ENCODE results near the gene PAFAH2.
"Not testable (repeated sequence)": the region's sequence is repeated elsewhere in the genome, so short reads cannot be mapped to it uniquely, and the experiment has no call there.

PAFAH2 gene

GRCh38 chr1:25933479-25934365, 64.1 kb downstream of the PAFAH2 start:
- no peak for DNase-seq (ENCODE audit: low spot score)

GRCh38 chr1:25932811-25933400, 65.0 kb downstream of the PAFAH2 start:
- not testable (repeated sequence) for DNase-seq (ENCODE audit: low spot score)

GRCh38 chr1:25932321-25932720, 65.5 kb downstream of the PAFAH2 start:
- DNase-seq (ENCODE audit: low spot score) = no peak

- DNase-seq (ENCODE audit: low spot score) = no peak
Observed at GRCh38 chr1:25929016-25929415, 68.8 kb downstream of the PAFAH2 start.

GRCh38 chr1:25927521-25928265, 70.2 kb downstream of the PAFAH2 start:
- DNase-seq (ENCODE audit: low spot score) = peak; percentile 88

GRCh38 chr1:25926731-25927496, 70.9 kb downstream of the PAFAH2 start:
- DNase-seq (ENCODE audit: low spot score) = peak; percentile 70

- no peak for DNase-seq (ENCODE audit: low spot score)
Observed at GRCh38 chr1:25924454-25924853, 73.4 kb downstream of the PAFAH2 start.

GRCh38 chr1:25922971-25923552, 74.8 kb downstream of the PAFAH2 start:
- no peak for DNase-seq (ENCODE audit: low spot score)

GRCh38 chr1:25922056-25922970, 75.5 kb downstream of the PAFAH2 start:
- DNase-seq (ENCODE audit: low spot score) = peak; percentile 25

GRCh38 chr1:25918615-25919014, 79.2 kb downstream of the PAFAH2 start:
- no peak for DNase-seq (ENCODE audit: low spot score)

GRCh38 chr1:25917996-25918395, 79.9 kb downstream of the PAFAH2 start:
- no peak for DNase-seq (ENCODE audit: low spot score)

GRCh38 chr1:25916460-25916859, 81.4 kb downstream of the PAFAH2 start:
- DNase-seq (ENCODE audit: low spot score) = no peak

GRCh38 chr1:25914074-25914995, 83.5 kb downstream of the PAFAH2 start:
- DNase-seq (ENCODE audit: low spot score) = no peak

- no peak for DNase-seq (ENCODE audit: low spot score)
Observed at GRCh38 chr1:25913206-25913605, 84.7 kb downstream of the PAFAH2 start.

- DNase-seq (ENCODE audit: low spot score) = no peak
Observed at GRCh38 chr1:25912076-25912831, 85.6 kb downstream of the PAFAH2 start.

GRCh38 chr1:25911162-25911561, 86.7 kb downstream of the PAFAH2 start:
- no peak for DNase-seq (ENCODE audit: low spot score)

Data from SK-N-DZ (cell line).